ENCODE measurements around the gene LMF1.

DNA sequence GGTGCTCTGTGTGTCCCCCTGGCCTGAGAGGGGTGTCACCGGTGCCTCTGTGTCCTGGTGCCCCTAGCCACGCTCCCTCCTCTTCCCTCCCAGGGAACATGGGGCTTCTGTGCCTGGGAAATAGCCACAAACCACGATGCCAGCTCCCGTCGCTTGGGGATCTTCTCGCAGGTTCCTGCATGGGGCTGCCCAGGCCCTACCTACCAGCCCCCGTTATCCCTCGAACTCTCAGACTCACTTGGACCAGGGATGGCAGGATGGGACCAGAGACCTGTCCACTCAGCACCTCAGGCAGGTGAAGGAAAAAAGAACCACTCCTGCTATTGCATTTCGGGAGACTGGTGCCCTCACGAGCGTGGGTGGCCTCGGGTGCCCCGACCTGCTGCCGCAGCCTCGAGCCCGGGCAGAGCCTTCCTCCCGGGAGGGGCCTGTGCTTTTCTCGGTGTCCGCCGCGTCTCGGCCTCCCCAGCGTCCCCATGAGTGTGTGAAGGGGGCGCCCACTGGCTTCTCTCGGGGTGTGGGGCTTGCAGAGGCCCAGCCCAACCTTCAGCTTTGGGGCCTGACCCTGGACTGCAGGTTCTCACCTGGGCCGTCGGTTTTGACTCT is 129.2 kb downstream of the LMF1 start:
- TF ChIP-seq, protein P1, sequence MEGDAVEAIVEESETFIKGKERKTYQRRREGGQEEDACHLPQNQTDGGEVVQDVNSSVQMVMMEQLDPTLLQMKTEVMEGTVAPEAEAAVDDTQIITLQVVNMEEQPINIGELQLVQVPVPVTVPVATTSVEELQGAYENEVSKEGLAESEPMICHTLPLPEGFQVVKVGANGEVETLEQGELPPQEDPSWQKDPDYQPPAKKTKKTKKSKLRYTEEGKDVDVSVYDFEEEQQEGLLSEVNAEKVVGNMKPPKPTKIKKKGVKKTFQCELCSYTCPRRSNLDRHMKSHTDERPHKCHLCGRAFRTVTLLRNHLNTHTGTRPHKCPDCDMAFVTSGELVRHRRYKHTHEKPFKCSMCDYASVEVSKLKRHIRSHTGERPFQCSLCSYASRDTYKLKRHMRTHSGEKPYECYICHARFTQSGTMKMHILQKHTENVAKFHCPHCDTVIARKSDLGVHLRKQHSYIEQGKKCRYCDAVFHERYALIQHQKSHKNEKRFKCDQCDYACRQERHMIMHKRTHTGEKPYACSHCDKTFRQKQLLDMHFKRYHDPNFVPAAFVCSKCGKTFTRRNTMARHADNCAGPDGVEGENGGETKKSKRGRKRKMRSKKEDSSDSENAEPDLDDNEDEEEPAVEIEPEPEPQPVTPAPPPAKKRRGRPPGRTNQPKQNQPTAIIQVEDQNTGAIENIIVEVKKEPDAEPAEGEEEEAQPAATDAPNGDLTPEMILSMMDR (IDR thresholded peaks at IDR 0.05; ENCODE audit: low read depth, low read length, poor library complexity, severe bottlenecking), result no peak
- no peak for TF ChIP-seq EZH2phosphoT487 (IDR thresholded peaks at IDR 0.05; ENCODE audit: borderline replicate concordance, low read length)

Measured in DOHH2 (cell line).